Right lobe of liver (tissue), 6 donors: Measurements from ENCODE around the gene APOBEC3B. TPM values are rescaled to one million over a fixed set of nuclear protein-coding genes. Genes with fewer than 3 reads are reported as not detected.
A peak's percentile ranks its signal among the peaks of the same experiment; 100 is the strongest.
"Not testable (repeated sequence)": the region's sequence is repeated elsewhere in the genome, so short reads cannot be mapped to it uniquely, and the experiment has no call there.

Source experiments
- ATAC-seq, 4 donors: fragments of 200-7000 bp; cut with Tn5 transposase; one replicate each; pipeline ENCODE4 v1.9.1; 2020; ENCODE audit warnings: mild to moderate bottlenecking in 4 of 4, moderate library complexity in 4 of 4
- DNase-seq, 3 donors: peaks; one replicate each; pipeline ENCODE4 v3.0.0-alpha.2; 2020
- H3K27ac ChIP-seq, 3 donors: fragments of 200-600 bp; one replicate each; pipeline ENCODE4 v1.8.0; 2022
- H3K27me3 ChIP-seq, 2 donors: fragments of 200-600 bp; one replicate each; pipeline ENCODE4 v1.8.0; 2022
- H3K36me3 ChIP-seq, 4 donors: fragments of 200-600 bp; sonication (generic) in 1 of 4; one replicate each; pipeline versions ENCODE4 v1.5.1 to v1.8.0; 2017 to 2022; ENCODE audit warnings: control low read depth in 1 of 4
- H3K4me1 ChIP-seq, 4 donors: fragments of 200-600 bp; sonication (generic) in 1 of 4; one replicate each; pipeline versions ENCODE4 v1.5.1 to v1.8.0; 2017 to 2022; ENCODE audit warnings: control low read depth in 1 of 4
- H3K4me3 ChIP-seq, 3 donors: fragments of 200-600 bp; one replicate each; pipeline ENCODE4 v1.8.0; 2022
- H3K9me3 ChIP-seq, 4 donors: fragments of 200-600 bp; sonication (generic) in 1 of 4; one replicate each; pipeline versions ENCODE4 v1.5.1 to v1.8.0; 2017 to 2022; ENCODE audit warnings: control low read depth in 1 of 4
- CTCF ChIP-seq, 4 donors: fragments of 200-600 bp in 3 of 4; fragments of 450-650 bp in 1 of 4; IDR thresholded peaks; one replicate each; pipeline versions ENCODE4 v1.5.1 to v1.8.0; 2016 to 2022; ENCODE audit warnings: antibody characterized with exemption in 4 of 4, mild to moderate bottlenecking in 2 of 4
- POLR2A ChIP-seq: fragments of 450-650 bp; IDR thresholded peaks from one replicate; pipeline ENCODE4 v1.6.1; 2017; ENCODE audit warnings: antibody characterized with exemption, mild to moderate bottlenecking
- WGBS: methylation state at CpG from one replicate; pipeline ENCODE4 v1.1.6; 2018; ENCODE audit warnings: low coverage, low lambda C conversion rate; ENCODE audit not compliant: insufficient coverage; ENCODE audit errors: missing lambda C conversion rate; 5-methylcytosine and 5-hydroxymethylcytosine counted together
- intact Hi-C, 2 donors: fragments of 100-400 bp; cut with DNase I; formaldehyde crosslinking; loops; one replicate each; pipeline versions ENCODE4 v1.11.2 to v1.14.1; 2022
- total RNA-seq, 6 experiments: library from RNA; depleted of rRNA in 2 of 6; stranded (reverse); fragments of >200 nt in 2 of 6; fragmentation: NEBNext Ultra II Directional in 3 of 6; extraction: Animal tissue kit (Norgen Biotek cat#: 25700) in 3 of 6; gene quantifications; one replicate each; pipeline versions ENCODE4 v1.1.0 to v1.2.4, GENCODE V29; 2016 to 2023
- donor health status: DM: no; HTN: yes; CAD: no.
- donor health status: DM: no; HTN: no; CAD: no.
- donor health status: DM: no; HTN: no; CAD: no.
- donor health status: DM: no; HTN: yes; CAD: no.
- donor health status: DM: no; HTN: yes; CAD: no.

APOBEC3B gene
- total RNA-seq, 6 experiments from 2014 or later: 0.61 to 1.6 (median 1.1) TPM

GRCh38 chr22:39040538-39041296 lies 58.6 kb downstream of the APOBEC3B start, which contains the start of gene APOBEC3F:
TSS of gene APOBEC3F (plus strand) at chr22:39040864. CDS start at chr22:39040961, 97 bp downstream.
- H3K4me1 ChIP-seq, intact Hi-C loops, H3K9me3 ChIP-seq, H3K36me3 ChIP-seq, H3K27me3 ChIP-seq: not testable (repeated sequence)
- peak; percentile 58 for TF ChIP-seq POLR2A
- DNase-seq (peak; percentile 58 to 73 (median 72)), ATAC-seq (peak; percentile 94 to 96 (median 96))
- Histone ChIP-seq H3K4me3 (peak within 1 kb of the TSS; percentile 60 to 63 (median 61)), H3K27ac (peak within 1 kb of the TSS; percentile 61 to 90 (median 89))
- 0% methylated on average over 9 of the region's 21 CpGs for WGBS

- Histone ChIP-seq H3K4me3 (no peak overlapping the region), H3K27me3 (no peaks in the 10 kb centered on the region), H3K4me1 (peaks cover 0 to 9% (median 0%) of the 10 kb centered on the region in 4 donors), H3K36me3 (no peaks in the 10 kb centered on the region), H3K27ac (no peak overlapping the region), H3K9me3 (no peaks in the 10 kb centered on the region)
- DNase-seq (no peak), ATAC-seq (no peak)
- intact Hi-C loops: no loop called here
- TF ChIP-seq CTCF (IDR thresholded peaks at IDR 0.05): no peak
- no peak for TF ChIP-seq POLR2A
- 93% methylated on average over 5 of the region's 7 CpGs for WGBS
These were observed 59.8 kb downstream of the APOBEC3B start for GRCh38 chr22:39041908-39042307.

Other genes starting within 250 kb of the APOBEC3B start
- gene SUN2, start 226.3 kb upstream of the APOBEC3B start, total RNA-seq: 100 to 1,000 TPM; 104 to 174 (median 144) TPM
- 1 to 10 TPM; 2.0 to 6.2 (median 5.1) TPM for gene DNAL4, start 188.2 kb upstream of the APOBEC3B start, total RNA-seq
- under 1 TPM; 0.18 to 0.68 (median 0.28) TPM for gene NPTXR, start 138.3 kb upstream of the APOBEC3B start, total RNA-seq
- gene CBX6, start 110.1 kb upstream of the APOBEC3B start, total RNA-seq: 10 to 100 TPM in 4 of 6 experiments, 1 to 10 TPM in 2; 7.8 to 22.5 (median 12.1) TPM
- 1 to 10 TPM in 3 of 6 experiments, under 1 TPM in 3; 0.73 to 2.8 (median 1.1) TPM for gene APOBEC3A, start 24.7 kb upstream of the APOBEC3B start, total RNA-seq
- 1 to 10 TPM; 1.0 to 3.8 (median 2.1) TPM for gene APOBEC3C, start 31.9 kb downstream of the APOBEC3B start, total RNA-seq
- gene APOBEC3D, start 38.8 kb downstream of the APOBEC3B start, total RNA-seq: 1 to 10 TPM in 1 of 6 experiments, under 1 TPM in 5; 0.35 to 1.0 (median 0.61) TPM
- gene APOBEC3F, start 58.5 kb downstream of the APOBEC3B start, total RNA-seq: 1 to 10 TPM; 2.0 to 6.6 (median 4.5) TPM
- gene APOBEC3G, start 94.9 kb downstream of the APOBEC3B start, total RNA-seq: 1 to 10 TPM in 5 of 6 experiments, under 1 TPM in 1; 0.42 to 3.0 (median 2.0) TPM
- gene APOBEC3H, start 114.9 kb downstream of the APOBEC3B start, total RNA-seq: under 1 TPM in 1 of 6 experiments, not detected in 5; 0.31 TPM
- 10 to 100 TPM in 5 of 6 experiments, 1 to 10 TPM in 1; 8.0 to 14.5 (median 12.9) TPM for gene CBX7, start 170.3 kb downstream of the APOBEC3B start, total RNA-seq